ENCODE data around the gene SPACA9.

- TF ChIP-seq CTCF (IDR thresholded peaks at IDR 0.05) (no peak), POLR2A (IDR thresholded peaks at IDR 0.05) (no peak)
Measured at GRCh38 chr9:132887181-132888120, 8.8 kb downstream of the SPACA9 start.

Measured in adrenal gland (tissue), 5 donors.